Stimulated activated naive CD4-positive, alpha-beta T cell (primary cell): ENCODE measurements around the gene ANXA6.

ENCODE experiments used
- DNase-seq, 6 experiments: peaks; one replicate each; lab custom pipeline; 2025; lab: John Stamatoyannopoulos, UW

ANXA6 gene

DNA sequence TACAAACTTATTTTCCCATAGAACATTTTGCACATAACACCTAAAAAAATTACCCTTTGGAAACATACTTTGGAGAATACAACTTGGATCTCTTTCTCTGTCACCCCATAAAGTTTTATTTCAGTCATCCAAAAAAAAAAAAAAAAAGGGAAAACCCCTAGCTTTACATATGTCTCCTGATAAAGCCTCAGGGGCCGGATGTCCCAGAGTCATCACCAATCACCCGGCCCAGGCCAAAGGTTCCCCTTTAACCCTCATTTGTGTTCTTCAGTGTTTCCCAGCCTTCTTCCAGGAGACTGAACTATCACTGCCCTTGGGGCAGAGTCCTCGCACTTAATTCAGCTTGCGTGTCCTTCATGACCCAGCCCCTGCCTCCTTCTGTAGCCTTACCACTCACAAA, 28.8 kb downstream of the ANXA6 start:
- no peak for DNase-seq

DNA sequence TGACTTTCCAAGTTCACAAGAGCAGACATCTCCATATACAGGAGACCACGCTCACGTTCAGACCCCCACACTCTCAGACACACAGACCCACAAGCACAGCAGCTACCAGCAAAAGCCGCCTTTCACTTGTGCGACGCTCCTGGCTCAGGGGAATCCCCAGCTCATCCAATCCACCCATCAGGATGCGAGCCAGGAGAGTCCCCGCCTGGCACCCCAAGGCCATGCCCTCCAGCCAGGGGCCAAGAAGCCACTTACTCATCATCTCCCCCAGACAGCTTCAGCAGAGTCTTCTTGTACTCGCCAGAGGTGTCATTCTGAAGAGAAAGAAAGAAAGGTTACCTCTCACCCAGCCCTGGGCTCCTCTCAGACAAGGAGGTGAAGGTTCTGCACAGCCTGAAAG, 29.7 kb downstream of the ANXA6 start:
- no peak for DNase-seq

DNA sequence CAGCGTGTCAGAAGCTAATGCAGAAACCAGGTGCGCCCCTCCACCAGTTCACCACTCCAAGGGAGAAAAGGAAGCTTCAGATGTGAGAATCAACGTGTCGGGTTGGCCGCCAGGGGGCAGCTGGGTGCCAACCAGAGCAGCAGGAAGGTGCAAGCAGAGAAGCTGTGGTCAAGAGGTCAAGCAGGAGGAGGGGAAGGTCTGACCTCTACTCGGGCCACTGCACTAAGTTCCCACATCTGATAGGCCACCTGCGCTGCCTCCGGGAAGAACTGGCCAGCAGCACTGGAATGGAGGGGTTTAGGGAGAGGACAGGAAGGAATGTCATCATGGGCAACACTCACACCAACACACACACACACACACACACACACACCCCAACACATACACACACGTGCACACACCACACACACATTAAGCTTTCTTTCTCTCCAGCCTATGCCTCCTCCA, 31.4 kb downstream of the ANXA6 start:
- peak; percentile 28 to 69 (median 55) for DNase-seq

DNA sequence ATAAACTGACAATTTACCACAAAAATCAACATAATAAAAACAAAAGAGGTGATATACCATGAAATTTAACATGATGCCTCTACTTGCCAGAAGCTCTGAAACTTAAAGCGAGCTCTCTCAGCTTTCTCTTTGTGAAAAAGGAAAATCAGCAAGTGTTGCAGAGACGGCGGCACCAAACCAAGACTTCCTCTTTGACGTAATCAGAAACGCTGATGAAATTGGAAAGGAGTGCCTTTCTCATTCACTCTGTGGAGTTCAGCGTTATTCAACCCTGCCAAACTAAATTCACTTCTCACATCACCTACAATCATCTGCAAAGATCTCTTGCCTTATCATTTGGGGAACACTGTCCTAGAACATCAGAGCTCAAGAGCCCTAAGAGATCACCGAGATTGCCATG, 32.2 kb downstream of the ANXA6 start:
- peak in 2 of 6 experiments; percentile 59 for DNase-seq

DNA sequence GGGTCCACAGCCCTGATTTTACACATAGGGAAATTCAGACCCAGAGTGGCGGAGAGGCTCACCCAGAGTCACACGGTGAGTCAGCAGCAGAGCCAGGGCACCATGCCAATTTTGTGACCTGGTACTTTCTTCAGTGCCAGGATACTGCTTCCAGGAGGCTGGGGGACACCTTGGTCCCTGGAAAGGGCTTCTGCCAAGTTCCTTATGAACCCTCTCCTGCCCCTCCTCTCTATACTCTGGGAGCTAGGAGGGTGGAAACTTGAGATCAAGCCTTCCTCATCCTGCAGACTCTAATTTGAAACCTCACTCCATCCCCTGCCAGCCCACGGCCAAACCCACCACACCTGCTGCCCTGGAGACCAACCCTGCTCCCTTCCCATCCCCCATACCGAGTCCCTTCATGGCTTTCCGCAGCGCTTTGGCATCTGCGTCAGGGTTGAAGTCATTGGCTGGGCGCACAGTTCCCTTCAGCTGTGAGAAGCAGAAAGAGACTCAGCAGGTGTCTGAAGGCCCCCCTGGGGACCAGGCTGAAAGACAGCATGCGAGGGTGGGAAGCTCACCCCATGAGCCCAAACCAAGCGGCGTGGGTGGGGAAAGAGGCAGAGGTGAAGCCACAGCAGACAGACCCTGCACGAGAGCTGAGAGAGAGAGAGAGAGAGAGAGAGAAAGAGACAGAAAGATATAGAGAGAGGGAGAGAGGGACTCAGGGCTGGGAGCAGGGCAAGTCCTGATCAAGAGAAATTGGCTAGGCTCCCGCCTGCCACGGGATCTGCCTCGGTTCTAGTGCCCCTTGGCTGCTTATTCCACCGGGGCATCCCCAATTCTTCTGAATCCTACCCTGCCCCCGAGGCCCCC, 33.5 kb downstream of the ANXA6 start:
- DNase-seq = peak in 1 of 6 experiments; percentile 10

DNA sequence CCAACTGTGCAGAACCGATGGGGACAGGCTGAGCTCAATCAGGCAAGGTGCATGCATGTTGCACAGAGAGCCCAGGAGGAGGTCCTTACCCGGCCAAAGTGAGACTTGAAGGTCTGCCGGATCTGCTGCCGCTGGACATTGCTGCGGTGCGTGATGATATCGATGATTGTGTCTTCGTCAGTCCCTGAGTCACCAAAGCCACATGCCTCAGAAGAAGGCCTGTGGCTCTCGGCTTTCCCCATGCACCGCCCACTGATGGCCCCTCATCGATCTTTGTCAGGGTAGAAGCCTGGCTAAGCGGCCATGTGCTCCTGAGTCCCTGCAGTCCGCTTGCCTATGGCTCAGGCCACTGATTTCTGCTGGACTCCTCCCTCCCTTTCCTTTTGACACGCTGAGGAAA, 34.8 kb downstream of the ANXA6 start:
- no peak for DNase-seq

DNA sequence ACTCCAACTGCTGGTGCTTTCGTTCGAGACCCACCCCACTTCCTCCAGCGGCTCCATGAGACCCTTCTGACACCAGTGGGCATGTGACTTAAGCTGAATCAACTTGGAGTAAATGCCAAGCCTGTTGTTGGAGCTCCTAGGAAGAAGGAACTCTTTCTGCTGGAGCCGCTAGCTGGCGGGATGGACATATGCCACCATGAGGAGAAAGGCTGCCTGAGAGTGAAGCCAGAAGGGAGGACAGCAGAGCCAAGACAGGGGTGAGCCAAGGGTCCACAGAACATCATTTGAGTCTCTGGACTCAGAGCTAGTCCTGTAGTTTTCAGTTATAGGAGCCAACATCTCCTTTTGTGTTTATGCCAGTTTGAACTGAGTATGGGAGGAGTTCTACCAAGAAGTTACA, 35.9 kb downstream of the ANXA6 start:
- no peak for DNase-seq

DNA sequence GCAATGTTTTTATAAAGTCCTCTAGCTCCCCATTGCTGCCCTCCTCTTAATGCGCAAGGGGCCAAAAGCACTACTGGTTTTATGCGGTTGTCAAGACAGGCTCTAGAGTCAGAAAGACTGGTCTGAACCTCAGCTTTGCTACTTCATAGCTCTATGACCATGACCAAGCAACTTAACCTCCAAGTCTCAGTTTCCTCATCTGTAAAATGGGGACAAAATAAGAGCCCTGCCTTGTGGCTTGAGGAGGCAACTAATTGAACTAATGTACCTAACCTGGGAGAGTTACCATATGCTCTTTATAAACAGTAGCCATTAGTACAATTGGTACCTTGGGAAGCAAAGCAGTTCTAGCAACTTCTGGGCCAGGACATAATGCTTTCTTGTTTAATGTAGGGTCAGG, 36.5 kb downstream of the ANXA6 start:
- DNase-seq = no peak

DNA sequence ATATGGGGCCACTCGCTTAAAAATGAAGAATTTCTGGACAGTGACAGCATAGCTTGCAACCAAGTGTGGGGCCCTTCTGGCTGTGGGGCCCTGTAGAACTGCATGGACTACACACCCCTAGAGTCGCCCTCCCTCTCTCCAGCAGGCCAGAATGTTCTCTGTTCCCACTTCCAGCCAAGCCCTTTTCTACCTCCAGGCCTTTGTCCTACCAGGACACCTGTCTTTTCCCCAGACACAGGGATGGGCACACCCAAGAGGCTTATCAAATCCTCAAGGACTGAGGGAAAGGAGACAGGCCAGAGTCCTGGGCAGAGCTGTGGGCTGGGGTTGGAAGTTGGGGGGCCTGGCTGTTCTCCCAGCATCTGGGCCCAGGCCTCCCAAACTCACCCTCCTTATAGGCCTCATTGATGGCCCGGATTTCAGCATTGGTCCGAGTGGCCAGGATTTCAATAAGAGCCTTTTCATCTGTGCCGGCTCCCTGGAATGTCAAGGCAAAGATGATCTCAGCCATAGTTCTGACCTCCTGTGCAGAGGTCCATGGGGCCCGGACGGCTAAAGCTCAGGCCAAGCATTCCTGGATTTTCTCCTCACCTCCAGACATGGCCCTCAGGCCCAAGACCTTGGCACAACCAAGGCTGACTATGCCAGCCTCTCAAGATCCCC, 38.5 kb downstream of the ANXA6 start:
- DNase-seq = no peak

DNA sequence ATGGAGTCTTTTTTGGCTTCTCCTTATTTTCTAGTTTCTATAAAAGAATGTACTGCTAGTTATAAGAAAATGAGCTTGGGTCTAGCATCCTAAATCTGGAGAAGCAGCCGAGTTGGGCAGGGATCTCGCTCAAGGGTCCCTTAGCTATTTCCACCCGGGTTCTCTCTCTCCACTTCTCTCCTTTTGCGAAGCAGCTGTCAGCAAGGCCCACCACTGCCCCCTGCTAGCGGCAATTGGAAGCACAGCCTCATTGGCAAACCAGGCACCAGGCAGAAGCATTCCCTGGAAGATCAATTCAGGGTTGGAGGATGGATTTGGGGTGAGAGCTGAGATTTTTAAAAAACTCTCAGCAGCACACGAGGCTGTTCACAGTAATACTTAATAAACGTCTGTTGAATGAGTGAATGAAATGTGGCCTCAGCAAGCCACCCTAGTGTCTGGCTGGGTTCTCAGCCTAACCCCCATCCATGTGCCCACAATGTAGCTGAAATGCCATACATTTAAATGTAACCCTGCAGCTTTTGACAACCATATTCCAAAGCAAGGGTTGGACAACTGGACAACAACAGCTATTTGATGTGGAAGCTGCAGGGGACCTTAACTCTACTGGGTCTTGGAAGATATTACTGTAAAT, 42.2 kb downstream of the ANXA6 start:
- peak; percentile 42 to 71 (median 60) for DNase-seq

DNA sequence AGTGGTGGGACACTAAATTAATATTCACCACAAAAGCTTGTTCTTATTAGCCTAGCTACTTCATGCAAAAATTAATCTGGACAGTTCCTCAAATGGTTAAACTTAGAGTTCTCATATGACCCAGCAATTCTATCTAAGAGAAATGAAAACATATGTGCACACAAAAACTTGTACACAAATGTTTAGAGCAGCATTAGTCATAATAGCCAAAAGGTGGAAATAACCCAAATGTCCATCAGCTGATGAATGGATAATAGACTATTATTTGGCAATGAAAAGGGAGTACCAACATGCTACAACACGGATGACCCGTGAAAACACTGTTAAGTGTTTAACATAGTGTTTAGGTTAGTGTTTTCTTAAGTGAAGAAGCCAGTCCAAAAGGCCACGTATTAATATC, 43.9 kb downstream of the ANXA6 start:
- DNase-seq = no peak

DNA sequence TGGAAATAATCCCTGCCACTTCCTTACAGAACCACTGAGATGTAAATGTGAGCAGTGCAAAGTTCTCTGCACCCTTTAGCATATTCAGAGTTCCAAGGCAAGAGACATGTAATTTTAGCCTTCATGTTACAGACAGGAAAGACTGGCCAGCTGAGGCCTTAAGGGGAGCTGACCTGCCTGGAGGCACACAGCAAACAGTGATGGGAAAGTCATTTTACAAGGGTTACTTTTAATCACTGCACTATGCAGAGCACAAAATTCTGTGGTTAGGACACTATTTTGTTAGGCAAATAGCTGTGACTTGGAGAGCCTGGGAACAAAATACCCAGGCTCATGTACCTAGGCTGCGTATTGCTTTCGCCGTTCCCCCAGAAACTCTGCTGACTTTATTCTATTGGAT, 46.6 kb downstream of the ANXA6 start:
- DNase-seq = no peak

DNA sequence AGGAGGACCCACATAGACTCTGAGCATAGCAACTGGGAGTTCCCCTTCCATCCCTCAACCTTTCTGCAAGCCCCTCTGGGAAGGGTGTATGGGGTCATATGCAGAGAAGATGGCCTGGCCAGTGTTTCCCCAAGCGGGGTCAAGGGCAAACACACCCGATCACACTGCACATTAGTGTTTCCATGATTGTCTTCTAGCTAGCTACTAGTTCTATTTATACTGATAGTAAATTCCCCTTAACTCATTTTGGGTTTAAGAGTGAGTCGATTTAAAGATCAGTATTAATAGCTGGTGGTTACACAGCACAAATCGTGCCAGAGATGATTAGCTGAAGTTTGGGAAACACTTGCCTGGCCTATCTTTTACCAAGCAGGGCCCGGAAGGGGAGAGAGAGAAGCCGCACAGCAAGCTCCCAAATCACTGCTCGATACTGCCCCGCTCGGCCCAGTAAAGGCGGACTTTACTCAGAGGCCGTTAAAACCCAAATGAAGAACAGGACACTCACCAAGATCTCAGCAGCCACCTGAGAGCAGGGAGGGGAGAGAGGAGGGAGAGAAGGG, 47.4 kb downstream of the ANXA6 start:
- no peak for DNase-seq

DNA sequence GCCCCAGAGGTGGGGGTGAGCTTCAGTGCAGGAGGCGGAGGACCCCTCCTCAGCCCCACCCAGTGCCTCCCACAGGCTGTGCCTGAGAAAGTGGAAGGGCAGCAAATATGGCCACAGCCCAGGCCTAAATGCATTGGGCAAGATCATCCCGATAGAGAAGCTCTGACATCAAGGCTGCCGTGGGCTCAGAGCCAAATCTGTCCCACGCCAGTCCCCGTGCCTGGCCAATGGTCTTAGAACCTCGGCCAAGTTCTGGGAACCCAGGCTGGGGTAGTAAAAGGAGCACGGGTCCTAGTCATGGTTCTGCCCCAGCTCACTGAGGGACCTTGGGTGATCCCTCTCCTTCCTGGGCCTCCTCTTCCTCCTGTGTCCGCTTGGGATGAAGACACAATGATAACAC, 49.0 kb downstream of the ANXA6 start:
- DNase-seq = no peak

DNA sequence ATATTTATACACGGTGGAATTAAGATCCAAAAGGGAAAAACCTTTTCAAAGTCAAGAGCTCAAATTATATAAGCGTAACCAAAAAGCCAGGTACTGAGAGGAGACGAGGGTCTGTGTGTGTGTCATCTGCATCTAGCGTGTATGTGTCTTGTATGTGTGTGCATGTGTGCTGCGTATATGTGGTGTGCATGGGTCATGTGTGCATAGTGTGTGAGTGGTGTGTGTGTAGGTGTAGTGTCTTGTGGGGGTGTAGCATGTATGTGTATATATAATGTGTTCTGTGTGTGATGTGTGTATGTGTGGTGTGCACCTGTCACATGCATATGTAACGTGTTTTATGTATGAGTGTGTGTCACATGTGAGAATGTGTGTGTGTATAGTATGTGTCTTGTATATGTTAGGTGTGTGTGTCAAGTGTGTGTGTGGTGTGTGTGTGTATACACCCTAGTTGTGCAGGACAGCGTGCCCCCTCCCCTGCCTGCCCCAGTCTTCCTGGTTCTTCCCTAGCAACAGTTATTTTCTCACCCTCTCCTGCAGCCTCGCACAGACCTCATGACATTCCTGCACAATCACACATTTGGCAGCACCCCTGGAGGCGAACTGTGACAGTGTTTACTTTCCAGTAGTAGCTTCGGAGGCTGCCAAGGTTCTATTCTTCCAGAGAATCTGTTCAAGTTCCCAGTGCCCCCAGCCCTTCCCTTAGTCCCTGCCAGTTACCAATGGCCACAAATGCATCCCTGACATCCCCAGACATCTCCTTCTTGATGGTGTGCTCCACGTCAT, 49.6 kb downstream of the ANXA6 start:
- no peak for DNase-seq

DNA sequence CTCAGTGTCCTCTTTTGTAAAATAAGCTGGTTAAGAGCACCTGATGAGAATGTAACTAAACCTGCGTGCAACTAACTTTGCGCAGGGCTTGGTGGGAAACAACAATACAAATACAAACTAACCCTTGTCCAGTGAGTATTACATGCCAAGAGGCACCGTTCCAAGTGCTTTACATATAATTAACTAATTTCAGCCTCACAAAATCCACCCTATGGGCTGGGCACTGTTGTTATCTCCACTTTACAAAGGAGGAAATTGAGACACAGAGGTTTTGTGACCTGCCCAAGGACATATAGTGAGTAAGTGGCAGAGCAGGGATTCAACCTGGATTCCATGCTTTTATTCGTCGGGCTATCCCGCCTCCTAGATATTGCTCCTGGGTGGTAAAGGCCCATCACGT, 50.5 kb downstream of the ANXA6 start:
- no peak for DNase-seq

DNA sequence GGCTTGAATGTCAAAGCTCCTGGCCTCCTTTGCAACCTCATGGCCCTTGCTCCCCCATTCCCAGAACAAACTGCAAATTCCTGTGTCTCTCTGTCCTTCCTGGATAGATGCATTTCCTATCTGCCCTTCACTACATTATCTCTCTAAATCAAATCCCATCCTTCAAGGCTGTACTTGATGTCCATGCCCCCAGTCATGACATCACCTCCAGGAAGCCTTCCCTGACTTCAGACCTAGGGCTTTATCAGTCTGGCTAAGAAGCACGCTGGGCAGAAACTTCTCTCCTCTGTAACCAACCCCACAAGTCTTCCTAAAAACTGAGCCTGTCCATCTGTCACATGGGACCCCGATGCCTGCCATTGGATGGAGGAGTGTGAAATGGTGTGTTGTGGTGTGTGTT, 51.1 kb downstream of the ANXA6 start:
- no peak for DNase-seq

DNA sequence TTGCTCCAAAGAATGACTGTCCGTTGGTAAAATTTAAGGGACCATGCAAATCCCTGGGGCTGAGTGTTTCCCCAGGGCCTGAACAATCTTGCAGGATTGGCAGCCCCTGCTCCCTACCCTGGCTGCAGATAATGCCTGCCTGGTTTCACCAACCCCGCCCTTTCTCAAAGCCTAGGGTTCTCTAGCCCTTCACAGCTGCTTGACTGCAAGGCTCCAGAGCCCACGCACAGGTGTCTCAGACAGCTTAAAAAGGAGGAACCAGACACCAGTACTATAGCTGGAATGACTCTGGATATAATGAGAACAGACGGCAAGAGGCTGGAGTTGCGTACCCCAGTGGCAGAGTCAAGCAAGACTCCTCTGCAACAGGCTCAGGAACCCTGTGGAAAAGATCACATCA, 51.5 kb downstream of the ANXA6 start:
- DNase-seq = no peak

DNA sequence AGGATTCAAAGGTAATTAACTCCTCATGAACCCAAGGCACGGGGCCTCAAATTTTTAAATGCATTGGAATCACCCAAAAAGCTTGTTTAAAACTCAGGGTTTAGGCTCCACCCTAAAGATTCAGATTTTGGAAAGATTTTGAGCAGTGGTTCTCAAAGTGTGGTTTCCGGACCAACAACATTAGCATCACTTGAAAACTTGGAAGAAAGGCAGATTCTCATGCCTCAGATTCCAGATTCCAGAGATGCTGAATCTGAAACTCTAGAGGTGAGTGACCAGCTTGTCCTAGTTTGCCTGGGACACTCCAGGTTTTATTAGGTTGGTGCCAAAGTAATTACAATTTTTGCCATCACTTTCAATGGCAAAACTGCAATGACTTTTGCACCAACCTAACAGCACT, 52.0 kb downstream of the ANXA6 start:
- DNase-seq = no peak

DNA sequence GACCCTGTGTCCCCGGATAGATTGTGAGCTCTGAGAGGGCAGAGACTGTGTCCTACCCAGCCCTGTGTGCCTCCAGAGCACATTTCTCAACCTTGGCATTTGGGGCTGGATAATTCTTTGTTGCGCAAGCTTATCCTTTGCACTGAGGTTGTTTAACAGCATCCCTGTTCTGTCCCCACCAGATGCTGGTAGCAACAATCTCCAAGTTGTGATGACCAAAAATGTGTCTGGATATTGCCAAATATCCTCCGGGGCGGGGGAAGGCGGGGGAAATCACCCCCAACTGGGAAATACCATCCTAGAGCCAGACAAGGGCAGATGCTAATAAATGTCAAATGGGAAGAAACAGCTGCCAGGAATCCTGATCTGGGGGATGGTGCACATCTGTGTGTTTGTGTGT, 52.8 kb downstream of the ANXA6 start:
- DNase-seq = no peak

DNA sequence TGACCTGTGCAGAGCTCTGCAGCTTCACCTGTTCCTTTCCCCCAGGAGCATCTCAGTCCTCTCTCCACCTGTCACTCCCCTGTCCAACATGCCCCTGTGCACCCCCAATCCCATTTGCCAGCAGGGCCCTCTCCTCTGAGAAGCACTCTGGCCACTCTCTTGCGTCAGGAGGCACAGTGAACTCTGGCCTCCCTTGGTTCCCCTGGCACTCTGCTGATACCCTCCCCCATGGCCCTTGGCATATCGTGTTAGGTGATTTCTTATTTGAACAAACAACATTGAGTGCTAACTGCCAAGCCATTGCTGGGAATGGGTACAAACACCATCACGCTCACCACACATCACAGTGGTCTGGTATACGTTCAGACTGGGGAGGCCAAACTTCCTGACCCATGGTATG, 55.8 kb downstream of the ANXA6 start:
- no peak for DNase-seq

DNA sequence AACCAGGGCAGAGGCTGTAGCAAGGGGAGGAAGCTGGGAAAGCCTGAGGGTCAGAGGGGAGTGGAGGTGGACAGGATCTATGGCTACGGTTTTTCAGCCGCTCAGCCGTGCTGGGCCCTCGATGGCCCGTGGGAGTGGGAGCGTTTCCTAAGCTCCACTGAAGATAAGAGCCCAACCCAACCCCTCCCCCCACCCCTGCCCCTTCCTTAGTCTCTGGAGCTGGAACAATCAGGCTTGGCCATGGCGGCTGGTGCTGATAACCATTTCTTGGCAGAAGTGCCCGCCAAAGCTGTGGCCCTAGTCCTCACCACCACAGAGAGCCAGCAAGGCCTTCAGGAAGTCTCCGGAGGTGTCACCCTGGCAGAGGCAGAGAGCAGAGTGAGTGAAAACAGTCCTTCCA, 56.4 kb downstream of the ANXA6 start:
- no peak for DNase-seq
